NCI-H2227 (cell line): Measurements from ENCODE around the gene ZHX3.

Experiments used
- DNase-seq: peaks from one replicate; lab custom pipeline; 2025; ENCODE audit not compliant: unreplicated experiment; lab: John Stamatoyannopoulos, UW

Gene ZHX3

GRCh38 chr20:41155261-41155660, 162.3 kb downstream of the ZHX3 start:
- DNase-seq = no peak

DNA sequence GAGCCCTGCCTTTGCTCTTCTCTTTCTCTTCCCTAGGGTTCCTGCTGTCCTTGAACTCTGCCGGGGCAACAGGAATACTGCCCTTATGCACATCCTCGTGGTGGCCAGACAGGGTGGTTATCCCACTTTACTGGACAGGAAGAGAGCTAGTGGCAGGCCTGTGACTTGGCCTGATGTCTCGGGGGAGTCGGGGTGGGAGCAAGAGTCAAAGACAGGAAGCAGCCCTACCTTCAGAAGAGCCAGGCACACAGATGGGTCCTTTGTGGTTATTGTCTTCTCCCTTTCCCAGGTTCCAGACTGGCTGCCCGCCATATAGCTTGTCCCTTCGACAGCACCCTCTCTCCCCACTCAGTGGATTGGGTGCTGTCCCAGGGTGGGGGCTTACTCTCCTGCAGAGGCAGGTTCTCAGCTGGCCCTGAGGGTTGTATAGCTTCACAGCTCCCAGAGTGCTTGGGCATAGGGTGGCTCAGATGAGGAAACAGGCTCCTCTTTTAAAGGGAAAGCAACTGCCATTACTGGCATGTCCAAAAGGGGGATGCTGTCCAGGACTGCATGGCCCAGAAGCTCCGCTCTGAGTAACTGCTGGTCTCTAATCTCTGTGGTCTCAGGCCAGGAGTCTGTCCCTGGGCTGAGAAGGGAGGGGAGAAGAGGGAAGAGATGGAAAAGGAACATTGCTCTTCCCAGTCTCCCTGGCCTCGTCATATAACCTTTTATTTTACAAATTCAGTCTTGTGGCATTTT, 162.9 kb downstream of the ZHX3 start:
- no peak for DNase-seq

DNA sequence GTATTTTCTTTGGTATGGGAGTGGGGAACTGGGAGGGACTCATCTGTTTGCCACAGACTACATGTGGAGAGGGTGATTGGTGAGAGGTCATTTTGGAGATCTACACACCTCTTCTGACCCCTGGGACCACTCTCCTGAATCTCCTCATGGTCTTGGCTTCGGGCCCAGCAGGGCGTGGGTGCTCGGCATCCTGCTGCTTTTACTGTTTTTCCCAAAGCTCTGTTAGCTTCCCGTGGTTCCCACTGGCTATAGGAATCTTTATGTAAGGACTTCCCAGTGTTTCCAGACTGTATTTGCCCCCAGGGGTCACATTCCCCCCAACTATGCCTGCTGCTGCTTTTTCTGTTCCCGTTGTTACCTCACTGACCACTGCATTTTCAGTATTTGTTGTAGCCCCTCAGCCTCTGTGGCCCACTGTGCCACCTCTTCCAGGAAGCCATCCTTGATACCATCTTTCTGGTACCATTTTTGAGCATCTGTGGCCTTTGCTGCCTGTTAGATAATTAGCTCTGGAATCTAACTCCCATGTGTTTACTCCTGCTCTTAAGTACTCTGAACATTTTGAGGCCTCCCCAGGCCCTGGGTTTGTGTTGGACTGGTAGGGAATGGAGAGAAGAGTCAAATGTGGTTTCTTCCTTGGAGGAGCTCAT, 165.3 kb downstream of the ZHX3 start:
- no peak for DNase-seq

DNA sequence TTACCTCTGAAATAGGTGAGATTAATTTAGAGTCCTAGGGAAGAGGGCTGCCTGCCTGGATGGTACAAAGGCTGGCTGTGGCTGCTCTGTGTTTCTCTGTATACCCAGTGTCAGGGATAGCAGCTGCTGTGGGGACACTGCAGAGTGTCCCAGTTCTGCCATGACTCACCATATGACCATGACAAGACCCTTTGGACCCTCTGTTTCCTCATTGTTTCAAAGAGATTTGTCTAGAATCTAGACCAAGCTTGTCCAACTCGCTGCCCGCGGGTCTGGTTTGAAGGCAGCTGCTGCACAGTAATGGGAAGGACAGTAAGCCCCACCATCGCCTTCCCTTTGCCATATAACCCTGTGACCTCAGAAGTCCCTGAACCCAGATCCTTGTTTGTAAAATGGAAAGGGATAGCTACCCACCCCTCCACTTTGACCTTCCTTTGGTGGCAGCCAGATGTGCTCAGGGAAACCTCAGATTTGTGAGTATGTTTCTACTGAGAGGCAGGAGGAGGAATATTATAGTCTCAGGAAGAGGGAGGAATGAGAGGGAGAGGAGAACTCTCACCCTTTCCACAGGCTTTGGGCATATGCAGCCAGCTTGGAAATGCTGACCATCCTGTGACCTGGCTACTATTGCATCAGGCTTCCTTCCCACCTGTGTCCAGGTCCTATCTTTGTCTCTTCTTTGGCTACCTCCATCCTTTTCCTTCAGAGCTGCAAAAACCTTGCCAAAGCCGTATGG, 166.2 kb downstream of the ZHX3 start:
- no peak for DNase-seq

GRCh38 chr20:41150664-41151063, 166.9 kb downstream of the ZHX3 start:
- DNase-seq = no peak

- DNase-seq = no peak
Observed at GRCh38 chr20:41148942-41149341, 168.6 kb downstream of the ZHX3 start.

DNA sequence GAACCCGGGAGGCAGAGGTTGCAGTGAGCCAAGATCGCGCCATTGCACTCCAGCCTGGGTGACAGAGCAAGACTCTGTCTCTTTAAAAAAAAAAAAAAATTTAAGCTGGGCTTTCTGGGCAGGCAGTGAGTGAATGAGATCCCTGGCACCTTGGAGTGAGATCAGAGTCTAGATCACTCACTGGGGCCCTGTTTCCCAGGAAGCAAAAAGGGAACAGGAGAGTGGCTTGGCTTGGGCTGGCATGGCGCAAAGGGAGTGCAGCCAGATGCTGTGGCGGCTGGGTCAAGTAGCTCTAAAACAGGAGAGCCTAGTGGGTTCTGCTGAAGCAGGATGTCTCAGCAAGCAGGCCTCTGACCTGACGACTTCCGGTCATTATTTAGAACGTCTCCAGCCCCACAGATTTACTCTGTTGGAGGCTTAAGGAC, 169.8 kb downstream of the ZHX3 start:
- no peak for DNase-seq

GRCh38 chr20:41145821-41146620, 171.5 kb downstream of the ZHX3 start:
- no peak for DNase-seq

DNA sequence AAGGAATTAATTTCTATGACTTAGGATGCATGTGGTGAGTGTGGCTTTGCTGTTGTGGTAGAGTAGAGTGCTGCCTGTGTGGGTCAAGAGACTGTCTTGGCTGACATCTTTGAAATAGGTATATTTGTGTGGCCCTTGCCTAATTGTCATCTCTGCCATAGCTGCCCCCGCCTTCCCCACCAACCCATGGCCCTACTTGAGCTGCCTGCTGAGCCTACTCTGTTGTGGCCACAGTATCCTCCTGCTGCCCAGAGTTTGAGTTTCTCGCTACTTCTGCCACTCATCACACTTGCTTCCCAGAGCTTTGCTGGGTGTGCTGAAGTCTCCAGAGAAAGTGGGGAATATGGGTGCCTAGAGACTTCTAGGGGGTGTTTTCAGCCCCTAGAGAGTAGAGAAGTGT, 172.2 kb downstream of the ZHX3 start:
- no peak for DNase-seq

DNA sequence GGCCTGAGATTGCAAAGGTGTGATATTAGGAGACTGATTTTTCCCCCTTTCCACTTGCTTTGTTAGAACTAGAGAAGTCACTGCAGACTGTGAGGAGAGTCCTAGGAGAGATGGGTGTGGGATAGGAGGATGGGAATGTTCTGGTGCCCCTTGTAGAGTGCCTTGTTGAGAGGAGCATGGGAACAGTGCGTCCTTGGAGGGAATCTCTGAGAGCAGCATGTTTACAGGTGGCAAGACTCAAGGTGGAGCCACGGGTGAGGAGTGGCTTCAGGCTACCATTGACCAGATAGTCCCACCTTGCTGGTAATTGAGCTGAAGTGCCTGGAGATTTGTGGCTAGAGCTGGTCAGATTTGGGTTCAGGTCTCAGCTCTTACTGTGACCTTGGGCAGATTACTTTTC, 174.2 kb downstream of the ZHX3 start:
- DNase-seq = no peak

- DNase-seq = no peak
Observed at GRCh38 chr20:41142919-41143318, 174.6 kb downstream of the ZHX3 start.

GRCh38 chr20:41142245-41142644, 175.3 kb downstream of the ZHX3 start:
- DNase-seq = no peak

DNA sequence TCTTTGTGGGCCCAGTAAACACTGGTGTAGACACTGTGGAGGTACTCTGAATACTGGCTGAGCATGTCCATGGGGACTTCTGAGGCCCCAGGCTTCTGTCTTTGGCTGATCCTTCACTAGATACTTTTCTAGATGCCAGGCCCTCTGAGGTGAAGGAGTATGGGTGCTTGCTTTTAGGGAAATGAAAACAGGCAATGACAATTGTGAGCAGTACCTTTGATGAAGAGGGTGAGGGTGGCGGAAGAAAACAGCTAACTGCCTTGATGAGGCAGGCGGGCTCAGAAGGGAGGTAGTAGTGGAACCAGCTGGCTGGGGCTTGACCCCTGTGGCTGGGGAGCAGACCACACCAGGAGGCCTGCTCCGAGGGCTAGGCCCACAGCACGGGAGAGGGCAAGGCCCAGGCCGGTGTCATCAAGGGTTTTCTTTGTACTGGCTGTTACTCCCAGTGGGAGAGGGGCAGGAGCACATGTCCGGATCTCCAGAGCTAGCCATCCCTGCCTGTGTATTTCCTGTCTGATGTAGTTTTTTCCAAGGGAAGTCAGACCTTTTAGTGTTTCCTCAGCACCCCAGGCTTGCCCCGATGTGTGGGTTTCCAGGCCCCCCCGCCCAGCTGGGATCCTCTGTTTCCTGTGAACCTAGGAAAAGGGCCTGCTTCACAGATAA, 176.2 kb downstream of the ZHX3 start:
- DNase-seq = no peak

DNA sequence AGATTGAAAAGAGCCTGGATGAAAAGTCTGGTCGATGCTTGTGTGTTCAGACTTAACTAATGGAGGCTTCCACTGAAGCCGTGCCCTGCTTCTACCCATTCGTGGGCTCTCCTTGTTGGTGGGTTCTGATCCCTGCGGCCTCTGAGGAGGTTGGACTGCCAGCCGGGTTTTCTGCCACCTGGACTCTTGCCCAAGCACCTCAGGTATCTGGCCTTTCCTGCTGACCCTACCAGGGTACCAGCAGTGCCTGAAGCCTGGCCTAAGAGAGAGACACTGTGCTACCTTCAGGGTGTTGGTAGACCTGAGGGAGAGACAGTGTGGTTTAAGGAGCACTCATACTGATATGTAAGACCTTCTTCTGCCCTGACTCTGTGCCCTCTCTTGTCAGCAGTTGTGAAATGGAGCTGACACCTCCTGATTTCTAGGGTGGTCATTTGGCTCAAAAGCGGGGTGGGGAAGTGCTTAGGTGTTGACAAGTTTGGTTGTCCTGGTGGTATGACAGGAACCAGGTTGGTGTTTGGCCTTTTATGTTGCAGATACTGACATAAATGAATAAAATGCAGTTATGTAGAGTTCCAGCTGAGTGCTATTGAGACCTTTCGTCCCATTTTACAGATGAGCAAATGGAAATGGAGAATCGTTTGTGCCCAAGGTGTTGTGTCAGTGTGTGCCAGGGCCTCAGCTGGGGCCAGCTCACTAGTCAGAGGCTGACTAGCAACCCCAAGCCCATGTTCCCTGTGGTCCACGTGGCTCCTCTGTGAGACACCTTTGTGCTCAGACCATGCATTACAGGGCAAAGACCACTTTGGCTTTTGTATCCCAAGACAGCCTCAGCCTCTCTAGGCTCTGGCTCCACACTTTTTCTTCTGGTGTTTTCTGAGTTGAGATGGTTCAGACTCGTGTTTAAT, 177.1 kb downstream of the ZHX3 start:
- DNase-seq = no peak

GRCh38 chr20:41139227-41140093, 178.1 kb downstream of the ZHX3 start:
- DNase-seq = no peak

DNA sequence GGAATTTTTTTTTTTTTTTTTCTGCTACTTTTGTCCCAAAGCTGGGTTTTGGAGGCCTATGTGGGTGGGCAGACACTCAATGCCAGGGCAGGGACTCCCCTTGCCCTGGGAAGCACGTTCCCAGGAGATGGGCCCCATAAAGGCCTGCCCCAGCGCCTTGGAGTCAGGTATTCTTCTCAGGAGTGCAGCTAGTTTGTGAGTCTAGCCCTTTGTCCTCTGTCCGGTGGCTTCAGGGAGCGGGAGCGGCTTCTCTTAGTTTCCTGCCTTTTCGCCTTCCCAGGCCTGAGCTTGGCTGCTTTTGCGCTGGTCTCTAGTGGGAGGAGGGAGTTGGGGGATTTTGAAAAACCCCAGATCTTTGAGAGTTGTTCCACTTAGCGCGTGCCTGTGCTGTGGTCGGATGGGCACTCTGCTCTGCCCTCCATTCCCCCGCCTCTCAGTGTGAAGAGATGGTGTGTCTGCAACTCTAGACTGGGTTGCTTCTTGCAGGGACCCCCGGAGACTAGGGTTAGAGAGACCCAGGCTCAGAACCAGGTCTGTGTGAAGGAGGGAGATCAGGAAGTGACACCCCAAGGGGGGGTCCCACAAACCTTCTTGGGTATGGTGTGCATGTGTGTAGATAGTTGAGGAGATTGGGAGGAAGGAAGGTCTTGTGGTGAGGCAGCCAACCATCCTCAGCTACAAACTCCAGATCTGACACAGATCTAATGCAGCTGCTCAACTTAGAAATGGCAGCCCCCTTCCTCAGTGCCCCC, 178.9 kb downstream of the ZHX3 start:
- no peak for DNase-seq

DNA sequence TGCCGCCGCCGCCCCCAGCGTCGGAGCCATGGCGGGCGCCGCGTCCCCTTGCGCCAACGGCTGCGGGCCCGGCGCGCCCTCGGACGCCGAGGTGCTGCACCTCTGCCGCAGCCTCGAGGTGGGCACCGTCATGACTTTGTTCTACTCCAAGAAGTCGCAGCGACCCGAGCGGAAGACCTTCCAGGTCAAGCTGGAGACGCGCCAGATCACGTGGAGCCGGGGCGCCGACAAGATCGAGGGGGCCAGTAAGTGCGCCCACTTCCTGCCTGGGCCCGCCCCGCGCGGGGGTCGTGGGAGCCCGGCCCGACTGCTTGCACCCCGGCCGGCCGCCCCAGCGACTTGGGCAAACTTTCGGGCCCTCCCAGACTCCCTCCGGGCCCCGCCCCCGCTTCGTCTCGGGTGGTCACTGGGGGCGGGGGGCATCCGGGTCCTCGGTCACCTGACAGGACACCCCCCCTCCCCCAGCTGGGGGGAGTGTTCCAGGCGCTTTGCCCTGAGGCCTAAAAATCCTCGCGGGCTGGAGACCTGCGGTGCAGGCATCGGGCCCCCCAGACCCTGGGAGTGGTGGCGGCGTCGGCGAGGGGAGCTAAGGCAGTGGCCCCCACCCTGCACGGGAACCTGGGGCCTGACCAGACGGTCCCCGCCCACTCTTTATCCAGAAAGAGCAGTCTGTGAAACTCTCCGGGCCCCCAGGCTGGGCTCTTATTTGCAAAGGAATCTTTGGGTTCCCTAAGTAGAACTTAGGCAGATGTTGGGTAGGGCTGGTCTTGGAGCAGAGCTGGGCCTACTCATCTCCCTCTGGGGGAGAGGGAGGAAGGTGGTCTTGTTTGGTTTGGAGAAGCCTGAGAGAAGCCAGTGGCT, 179.7 kb downstream of the ZHX3 start:
- peak; percentile 81 for DNase-seq
